Activated CD4-positive, alpha-beta T cell treated with anti-CD3 and anti-CD28 coated beads, Interleukin-2, amount 10 ng/mL, durations not matched to agents 7 days and 5 days (primary cell): ENCODE measurements around the gene ZNF273. TPM values are rescaled to one million over a fixed set of nuclear protein-coding genes. Genes with fewer than 3 reads are reported as not detected.
A peak's percentile ranks its signal among the peaks of the same experiment; 100 is the strongest.

ENCODE experiments used
- CTCF ChIA-PET: fragments of 350-600 bp; sonication (Branson Sonifier 250); formaldehyde crosslinking; loops from one replicate; lab custom pipeline; 2021; ENCODE audit warnings: antibody characterized with exemption; lab: Charles Lee
- POLR2A ChIA-PET: fragments of 350-600 bp; sonication (Branson Sonifier 250); formaldehyde crosslinking; loops from one replicate; lab custom pipeline; 2021; ENCODE audit warnings: antibody characterized with exemption; lab: Charles Lee
- DNase-seq: peaks from one replicate; pipeline ENCODE4 v3.0.0-alpha.2; 2020
- H3K27ac Mint-ChIP-seq: one replicate; pipeline ENCODE4 v1.8.0; 2021; ENCODE audit warnings: mild to moderate bottlenecking, moderate library complexity, mixed read lengths
- H3K27me3 Mint-ChIP-seq: one replicate; pipeline ENCODE4 v1.8.0; 2021; ENCODE audit warnings: mixed read lengths
- H3K36me3 Mint-ChIP-seq: one replicate; pipeline ENCODE4 v1.8.0; 2021; ENCODE audit warnings: low read depth, mixed read lengths
- H3K4me1 Mint-ChIP-seq: one replicate; pipeline ENCODE4 v1.8.0; 2021; ENCODE audit warnings: mixed read lengths
- H3K4me3 Mint-ChIP-seq: one replicate; pipeline ENCODE4 v1.8.0; 2021; ENCODE audit warnings: mild to moderate bottlenecking, moderate library complexity, mixed read lengths
- H3K9me3 Mint-ChIP-seq: one replicate; pipeline ENCODE4 v1.8.0; 2021; ENCODE audit warnings: mixed read lengths
- total RNA-seq, 2 experiments: library from RNA; stranded (reverse); gene quantifications; one replicate each; pipeline ENCODE4 v1.2.3, GENCODE V29; 2021

The ZNF273 gene
- total RNA-seq, 2 experiments from 2014 or later: 9.7 to 11.7 TPM

GRCh38 chr7:64879800-64880199 is 23.3 kb upstream of the ZNF273 start:
- no peak overlapping the region for H3K27ac Mint-ChIP-seq
- H3K4me1 Mint-ChIP-seq: peaks cover 14% of the 10 kb centered on the region
- ChIA-PET CTCF (no interaction called here), POLR2A (no interaction called here)
- H3K36me3 Mint-ChIP-seq: peaks cover 6% of the 10 kb centered on the region
- H3K9me3 Mint-ChIP-seq: peaks cover 28% of the 10 kb centered on the region
- peaks cover 12% of the 10 kb centered on the region for H3K27me3 Mint-ChIP-seq
- H3K4me3 Mint-ChIP-seq: no peak overlapping the region
- DNase-seq: no peak

GRCh38 chr7:64880322-64881297 is 22.5 kb upstream of the ZNF273 start:
- peaks cover 12% of the 10 kb centered on the region for H3K27me3 Mint-ChIP-seq

GRCh38 chr7:64881461-64882287 is 21.4 kb upstream of the ZNF273 start:
- Mint-ChIP-seq H3K27me3 (peaks cover 17% of the 10 kb centered on the region), H3K4me1 (peaks cover 14% of the 10 kb centered on the region), H3K27ac (no peak overlapping the region), H3K9me3 (peaks cover 20% of the 10 kb centered on the region), H3K36me3 (peaks cover 6% of the 10 kb centered on the region), H3K4me3 (no peak overlapping the region)
- POLR2A ChIA-PET: no interaction called here
- CTCF ChIA-PET: no interaction called here
- no peak for DNase-seq

More at GRCh38 chr7:64880322-64881297, 22.5 kb upstream of the ZNF273 start:
- Mint-ChIP-seq H3K27ac (no peak overlapping the region), H3K4me1 (peaks cover 14% of the 10 kb centered on the region), H3K36me3 (peaks cover 6% of the 10 kb centered on the region), H3K4me3 (no peak overlapping the region), H3K9me3 (peaks cover 22% of the 10 kb centered on the region)
- POLR2A ChIA-PET: no interaction called here
- no peak for DNase-seq
- CTCF ChIA-PET: no interaction called here

GRCh38 chr7:64882341-64883112 is 20.5 kb upstream of the ZNF273 start:
- Mint-ChIP-seq H3K9me3 (peaks cover 20% of the 10 kb centered on the region), H3K4me3 (peak overlapping the region; percentile 32), H3K27ac (no peak overlapping the region), H3K36me3 (peaks cover 6% of the 10 kb centered on the region), H3K27me3 (peaks cover 23% of the 10 kb centered on the region), H3K4me1 (peaks cover 9% of the 10 kb centered on the region)
- CTCF ChIA-PET: no interaction called here
- POLR2A ChIA-PET: no interaction called here
- DNase-seq: no peak

GRCh38 chr7:64883113-64883905 is 19.8 kb upstream of the ZNF273 start:
- H3K36me3 Mint-ChIP-seq: peaks cover 6% of the 10 kb centered on the region
- peak overlapping the region; percentile 32 for H3K4me3 Mint-ChIP-seq
- H3K9me3 Mint-ChIP-seq: peaks cover 20% of the 10 kb centered on the region
- peaks cover 27% of the 10 kb centered on the region for H3K27me3 Mint-ChIP-seq
- POLR2A ChIA-PET: no interaction called here
- CTCF ChIA-PET: no interaction called here
- no peak for DNase-seq
- H3K27ac Mint-ChIP-seq: no peak overlapping the region
- H3K4me1 Mint-ChIP-seq: peaks cover 8% of the 10 kb centered on the region

GRCh38 chr7:64884085-64884912 is 18.8 kb upstream of the ZNF273 start:
- H3K27ac Mint-ChIP-seq: no peak overlapping the region
- ChIA-PET CTCF (no interaction called here), POLR2A (no interaction called here)
- H3K4me3 Mint-ChIP-seq: no peak overlapping the region
- H3K27me3 Mint-ChIP-seq: peaks cover 33% of the 10 kb centered on the region
- peaks cover 6% of the 10 kb centered on the region for H3K36me3 Mint-ChIP-seq
- DNase-seq: no peak
- peaks cover 15% of the 10 kb centered on the region for H3K4me1 Mint-ChIP-seq
- peaks cover 12% of the 10 kb centered on the region for H3K9me3 Mint-ChIP-seq

- H3K4me3 Mint-ChIP-seq: no peak overlapping the region
- peaks cover 6% of the 10 kb centered on the region for H3K36me3 Mint-ChIP-seq
- peaks cover 37% of the 10 kb centered on the region for H3K27me3 Mint-ChIP-seq
- peaks cover 15% of the 10 kb centered on the region for H3K4me1 Mint-ChIP-seq
- POLR2A ChIA-PET: no interaction called here
- no peak overlapping the region for H3K27ac Mint-ChIP-seq
- no peak for DNase-seq
- CTCF ChIA-PET: no interaction called here
- H3K9me3 Mint-ChIP-seq: peaks cover 9% of the 10 kb centered on the region
Observed at GRCh38 chr7:64884913-64885370, 18.1 kb upstream of the ZNF273 start.

GRCh38 chr7:64885520-64886240 is 17.4 kb upstream of the ZNF273 start:
- Mint-ChIP-seq H3K9me3 (peaks cover 5% of the 10 kb centered on the region), H3K4me1 (peaks cover 15% of the 10 kb centered on the region), H3K27me3 (peaks cover 44% of the 10 kb centered on the region), H3K4me3 (no peak overlapping the region), H3K36me3 (peaks cover 6% of the 10 kb centered on the region), H3K27ac (no peak overlapping the region)
- CTCF ChIA-PET: interaction anchor here (1.0 kb wide), 1 partner anchor 65 kb away, joined by 3 read pairs; no protein-coding TSS in a partner anchor
- POLR2A ChIA-PET: no interaction called here
- DNase-seq: no peak

GRCh38 chr7:64886956-64887545 is 16.0 kb upstream of the ZNF273 start:
- Mint-ChIP-seq H3K36me3 (peaks cover 2% of the 10 kb centered on the region), H3K27me3 (peaks cover 50% of the 10 kb centered on the region), H3K4me1 (peaks cover 15% of the 10 kb centered on the region), H3K4me3 (no peak overlapping the region), H3K27ac (no peak overlapping the region), H3K9me3 (no peaks in the 10 kb centered on the region)
- DNase-seq: no peak
- POLR2A ChIA-PET: no interaction called here
- CTCF ChIA-PET: interaction anchor here (0.7 to 1.0 kb wide), 2 partner anchors 16 to 36 kb away, joined by 4 read pairs; partner anchors contain the start of gene ZNF273

- Mint-ChIP-seq H3K27ac (no peak overlapping the region), H3K4me3 (peak overlapping the region; percentile 69), H3K36me3 (no peaks in the 10 kb centered on the region), H3K9me3 (no peaks in the 10 kb centered on the region), H3K27me3 (peaks cover 52% of the 10 kb centered on the region), H3K4me1 (peaks cover 10% of the 10 kb centered on the region)
- no peak for DNase-seq
- ChIA-PET CTCF (interaction anchor here (0.7 to 1.0 kb wide), 2 partner anchors 15 to 35 kb away, joined by 4 read pairs; partner anchors contain the start of gene ZNF273), POLR2A (no interaction called here)
Observed at GRCh38 chr7:64887756-64888508, 15.1 kb upstream of the ZNF273 start.
